GM21390 (cell line): Measurements from ENCODE around the gene ASTN2.
"Not testable (repeated sequence)": the region's sequence is repeated elsewhere in the genome, so short reads cannot be mapped to it uniquely, and the experiment has no call there.

ENCODE experiments used
- ATAC-seq: cut with Tn5 transposase; IDR thresholded peaks from one replicate; pipeline ENCODE4 v1.9.1; 2021; ENCODE audit not compliant: unreplicated experiment

The ASTN2 gene

DNA sequence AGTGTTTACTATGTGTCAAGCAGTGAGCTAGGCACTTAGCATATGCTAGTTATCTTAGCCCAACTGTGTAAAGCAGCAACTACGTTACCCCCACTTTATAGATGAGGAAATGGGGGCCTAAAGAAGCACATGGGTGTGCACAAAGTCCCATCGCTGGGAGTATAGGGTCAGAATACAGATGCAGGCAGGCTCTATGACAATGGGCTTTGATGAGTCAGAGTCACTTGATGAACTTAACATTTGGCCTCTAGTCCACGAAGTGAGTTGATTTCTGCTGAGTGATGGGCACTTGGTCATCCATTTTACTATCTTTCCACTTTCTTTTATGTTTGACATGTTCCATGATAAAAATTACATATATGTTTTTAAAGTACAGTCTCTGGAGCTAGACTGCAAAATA is 523.4 kb downstream of the ASTN2 start:
- ATAC-seq: no peak

- not testable (repeated sequence) for ATAC-seq
These were observed 526.4 kb downstream of the ASTN2 start for GRCh38 chr9:116888476-116888875.

GRCh38 chr9:116888066-116888465 is 526.8 kb downstream of the ASTN2 start:
- ATAC-seq: no peak

DNA sequence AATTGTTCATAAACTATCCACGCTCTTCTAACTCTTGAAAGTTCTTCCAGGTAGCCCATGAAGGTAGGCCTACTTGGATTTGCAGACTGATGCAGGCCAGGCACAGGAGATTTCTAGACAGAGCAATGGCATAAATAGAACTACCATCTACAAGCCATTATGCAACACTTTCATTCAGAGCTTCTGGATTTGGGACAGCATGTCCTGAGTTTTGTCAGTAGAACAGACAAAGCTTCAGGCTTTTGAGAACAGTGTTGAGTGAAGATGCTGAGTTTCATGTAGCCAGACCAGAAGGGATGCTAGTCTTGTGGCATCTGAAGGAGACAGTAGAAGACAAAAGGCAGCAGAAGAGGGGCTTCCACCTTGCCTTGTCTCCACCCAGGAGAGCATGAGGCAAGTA is 531.2 kb downstream of the ASTN2 start:
- no peak for ATAC-seq

DNA sequence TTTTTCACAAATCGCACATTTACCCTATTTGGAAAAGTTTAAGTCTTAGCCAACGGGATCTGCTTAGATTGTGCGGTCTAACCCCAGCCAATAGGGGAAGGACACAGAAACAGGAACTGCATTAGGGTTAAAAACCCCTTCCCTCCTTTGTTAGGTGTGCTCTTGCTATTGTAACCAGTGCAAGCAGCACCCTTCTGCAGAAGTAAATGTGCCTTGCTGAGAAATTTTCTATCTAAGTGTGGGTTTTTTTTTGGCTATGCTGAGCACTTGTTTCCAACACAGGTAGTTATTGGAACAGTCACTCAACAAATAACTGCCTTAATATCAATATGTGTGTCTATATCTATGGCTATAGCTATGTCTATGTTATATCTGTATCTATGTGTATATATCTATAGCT is 537.8 kb downstream of the ASTN2 start:
- no peak for ATAC-seq

- ATAC-seq: no peak
These were observed 539.3 kb downstream of the ASTN2 start for GRCh38 chr9:116875576-116875975.

GRCh38 chr9:116873937-116874914 is 540.6 kb downstream of the ASTN2 start:
- no peak for ATAC-seq

- ATAC-seq: no peak
These were observed 541.4 kb downstream of the ASTN2 start for GRCh38 chr9:116873491-116873890.

GRCh38 chr9:116870566-116870965 is 544.3 kb downstream of the ASTN2 start:
- ATAC-seq: no peak

- ATAC-seq: no peak
These were observed 546.7 kb downstream of the ASTN2 start for GRCh38 chr9:116868201-116868600.

DNA sequence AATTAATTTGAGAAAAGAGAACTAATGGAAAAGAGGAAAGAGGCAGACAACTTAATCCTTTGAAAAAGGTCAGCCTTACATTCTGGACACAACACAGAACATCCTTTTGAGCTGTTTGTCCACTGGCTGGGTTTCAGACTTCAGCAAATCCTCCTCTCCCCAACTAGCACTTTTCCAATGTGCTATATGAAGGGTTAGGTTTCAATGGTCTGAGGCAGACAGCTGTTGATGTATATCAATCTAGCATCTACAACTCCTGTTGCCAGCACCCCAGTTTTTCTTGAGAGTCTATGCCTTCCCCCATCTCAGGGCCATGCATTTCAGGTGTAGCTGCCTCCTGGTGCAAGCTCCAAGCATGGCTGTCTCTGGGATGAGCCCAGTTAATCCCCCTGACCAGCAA is 553.5 kb downstream of the ASTN2 start:
- no peak for ATAC-seq

GRCh38 chr9:116860509-116861120 is 554.2 kb downstream of the ASTN2 start:
- peak; percentile 63 for ATAC-seq

DNA sequence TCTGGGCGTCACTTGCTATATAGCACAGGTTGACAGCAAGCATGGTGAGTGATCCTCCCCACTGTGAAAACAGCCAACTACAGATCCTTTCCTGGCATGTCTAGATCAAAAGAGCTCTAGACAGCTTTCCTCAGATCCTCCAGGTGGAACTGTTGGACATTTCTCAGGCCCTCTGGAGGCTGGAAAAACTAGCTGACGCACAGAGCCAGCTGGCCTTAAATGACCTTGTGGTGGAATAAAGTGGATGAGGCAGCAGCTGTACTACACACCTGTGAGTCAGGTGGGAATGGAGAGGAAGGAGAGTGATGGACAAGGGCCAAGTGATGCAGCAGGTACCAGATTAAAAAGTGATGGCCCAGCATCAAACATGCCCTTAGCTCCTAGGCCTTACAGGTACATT is 555.1 kb downstream of the ASTN2 start:
- ATAC-seq: no peak

- no peak for ATAC-seq
These were observed 557.5 kb downstream of the ASTN2 start for GRCh38 chr9:116857321-116857720.

DNA sequence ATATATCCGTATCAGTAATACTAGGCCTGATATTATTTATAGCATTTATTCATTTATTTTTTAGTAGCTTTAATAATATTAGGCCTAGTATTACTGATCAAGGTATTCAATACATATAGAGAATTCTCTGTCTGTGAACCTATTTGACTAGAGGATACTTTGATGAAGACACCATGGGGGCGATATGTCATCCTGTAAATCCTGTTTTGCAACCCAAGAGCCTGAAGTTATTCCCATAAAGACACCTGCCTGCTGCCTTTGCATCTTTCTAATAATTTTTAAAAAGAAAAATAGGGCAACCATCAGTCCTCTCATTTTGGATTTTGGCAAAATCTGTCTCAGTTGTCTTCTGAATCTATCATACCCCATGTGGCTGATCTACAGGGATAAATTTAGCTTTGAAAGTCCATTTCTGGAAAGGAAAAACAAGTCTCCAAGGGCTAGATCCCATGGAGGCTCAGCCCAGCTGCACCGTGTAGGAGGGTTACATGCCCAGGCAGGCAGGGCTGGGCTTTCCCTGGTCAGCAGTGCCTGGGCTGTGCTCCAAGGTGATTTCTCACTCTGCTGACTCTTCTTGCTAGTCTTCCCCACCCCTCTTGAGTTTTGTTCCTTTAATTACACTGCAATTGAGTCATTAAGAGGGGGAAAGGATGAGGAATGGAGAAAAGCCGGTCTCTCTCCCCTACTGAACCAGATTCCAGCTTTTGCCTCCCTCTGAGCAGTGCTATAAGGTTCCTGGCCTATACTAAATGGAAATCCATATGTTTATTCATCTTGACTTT is 558.8 kb downstream of the ASTN2 start:
- ATAC-seq: no peak

DNA sequence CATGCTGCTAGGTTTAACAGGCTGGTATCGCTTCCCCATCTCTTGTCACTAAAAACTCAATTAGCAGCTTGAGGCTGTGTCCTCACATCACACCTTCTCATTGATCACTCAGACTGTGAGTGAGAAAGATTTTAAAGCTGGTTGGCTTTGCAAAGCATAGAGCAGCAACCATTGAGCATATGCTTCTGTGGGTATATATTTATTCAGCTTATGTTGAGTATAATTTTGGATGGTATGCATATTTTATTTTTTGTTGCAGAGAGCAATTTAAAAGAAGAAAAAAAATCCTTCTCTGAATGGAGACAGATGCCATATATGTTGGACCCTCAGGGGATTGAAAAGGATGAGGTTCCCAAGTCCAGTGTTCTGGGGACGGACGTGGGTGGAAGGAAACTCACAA is 565.1 kb downstream of the ASTN2 start:
- ATAC-seq: no peak

DNA sequence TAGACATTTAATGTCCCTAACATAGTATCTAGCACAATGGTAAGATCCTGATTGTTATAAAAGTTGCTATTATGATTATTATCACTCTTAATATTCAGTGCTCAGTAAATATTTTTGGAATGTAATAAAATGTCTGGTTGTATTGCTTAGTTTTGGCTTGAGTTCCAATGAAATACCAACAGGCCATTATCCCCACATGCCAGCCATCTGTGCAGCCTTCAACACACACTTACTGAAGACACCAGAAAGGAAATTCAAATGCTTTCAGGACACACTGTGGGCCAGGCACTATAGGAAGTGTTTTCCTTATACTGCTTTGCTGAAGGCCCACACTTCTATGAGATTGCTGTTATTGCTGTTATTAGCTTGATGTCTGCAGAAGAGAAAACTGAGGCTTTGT is 570.2 kb downstream of the ASTN2 start:
- no peak for ATAC-seq

DNA sequence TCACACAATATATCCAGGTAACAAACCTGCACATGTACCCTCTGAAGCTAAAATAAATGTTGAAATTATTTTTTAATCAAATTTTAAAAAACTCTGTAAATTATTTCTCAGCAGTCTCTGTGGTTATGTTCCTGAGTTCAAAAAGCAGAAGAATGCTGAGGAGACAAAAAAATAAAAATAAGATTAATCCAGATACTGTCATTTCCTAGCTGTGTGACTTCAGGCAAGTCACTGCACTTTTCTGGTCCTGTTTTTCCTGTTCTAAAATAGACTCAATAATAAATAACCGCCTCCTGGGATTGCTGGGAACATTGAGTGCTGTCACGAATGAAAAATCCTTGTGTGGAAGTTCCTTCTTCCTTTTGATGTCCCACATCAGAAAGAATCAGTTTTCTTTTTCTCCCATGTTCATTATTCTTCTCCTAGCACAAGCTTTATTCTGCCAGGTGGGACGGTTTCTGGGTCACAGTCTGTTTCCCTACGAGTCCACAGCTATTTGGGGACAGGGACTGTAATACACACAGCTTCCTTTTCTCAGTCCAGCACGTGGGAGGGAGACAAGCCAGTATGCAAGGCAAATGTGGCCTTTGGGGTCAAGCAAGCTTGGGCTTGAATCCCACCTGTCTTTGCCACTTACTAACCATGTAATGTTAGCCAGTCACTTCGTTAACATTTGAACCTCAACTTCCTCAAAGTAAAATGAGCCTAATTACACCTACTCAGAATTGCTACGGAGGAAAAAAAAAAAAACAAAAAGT is 570.8 kb downstream of the ASTN2 start:
- ATAC-seq: no peak

DNA sequence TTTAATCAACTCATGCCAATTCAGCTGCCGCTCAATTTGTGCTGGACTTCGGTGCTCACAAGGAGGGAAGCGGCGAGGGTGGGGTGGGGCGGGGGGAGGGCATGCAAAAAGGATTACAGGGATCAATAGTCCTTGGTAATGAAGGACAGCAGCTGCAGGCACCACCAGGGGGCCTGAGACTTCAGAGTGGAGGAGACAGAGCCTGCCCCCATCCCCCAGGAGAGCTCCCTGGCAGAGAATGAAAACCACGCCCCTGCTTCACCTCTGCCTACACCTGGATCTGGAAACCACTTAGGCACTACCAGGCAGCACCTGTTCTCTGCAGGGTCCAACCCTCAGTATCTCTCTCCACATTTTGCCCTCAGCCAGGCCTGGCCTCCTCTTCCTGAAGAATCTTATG is 572.2 kb downstream of the ASTN2 start:
- no peak for ATAC-seq

- ATAC-seq: not testable (repeated sequence)
These were observed 576.4 kb downstream of the ASTN2 start for GRCh38 chr9:116838468-116838867.
